HepG2 (cell line): ENCODE results near the gene MAN2A2. TPM values are rescaled to one million over a fixed set of nuclear protein-coding genes. Genes with fewer than 3 reads are reported as not detected.
A peak's percentile ranks its signal among the peaks of the same experiment; 100 is the strongest.

Experiments
- ARID4A ChIP-seq: sonication (generic); formaldehyde crosslinking; IDR thresholded peaks from 2 replicates; pipeline ENCODE4 v1.5.0; 2020; ENCODE audit warnings: mild to moderate bottlenecking, missing genetic modification reagents, borderline replicate concordance
- CBX1 ChIP-seq: IDR thresholded peaks from one replicate; pipeline ENCODE4 v1.6.1; 2016; ENCODE audit warnings: antibody characterized with exemption, low read depth
- DDIT3 ChIP-seq: sonication (generic); formaldehyde crosslinking; IDR thresholded peaks from 2 replicates; pipeline ENCODE4 v1.4.0; 2020; ENCODE audit warnings: mild to moderate bottlenecking, missing genetic modification reagents
- ESRRA ChIP-seq: sonication (generic); formaldehyde crosslinking; IDR thresholded peaks from 2 replicates; pipeline ENCODE4 v1.5.1; 2020; ENCODE audit warnings: mild to moderate bottlenecking, low read depth, missing genetic modification reagents
- FOXM1 ChIP-seq: sonication (generic); formaldehyde crosslinking; IDR thresholded peaks from 2 replicates; pipeline ENCODE4 v1.5.0; 2020; ENCODE audit warnings: missing genetic modification reagents
- KAT2B ChIP-seq: fragments of 150-350 bp; IDR thresholded peaks from 2 replicates; pipeline ENCODE4 v1.6.1; 2014; ENCODE audit warnings: low read depth, low read length, borderline replicate concordance
- KDM5B ChIP-seq: sonication (generic); formaldehyde crosslinking; IDR thresholded peaks from 2 replicates; pipeline ENCODE4 v1.4.0; 2020; ENCODE audit warnings: missing genetic modification reagents, mild to moderate bottlenecking, borderline replicate concordance
- NFE2L1 ChIP-seq: sonication (generic); formaldehyde crosslinking; IDR thresholded peaks from 2 replicates; pipeline ENCODE4 v1.4.0; 2020; ENCODE audit warnings: missing genetic modification reagents, mild to moderate bottlenecking, borderline replicate concordance
- PPARG ChIP-seq: conservative IDR thresholded peaks from 2 replicates; pipeline ENCODE4 v1.6.1; 2016; ENCODE audit warnings: missing biosample characterization, missing genetic modification reagents
- REST ChIP-seq, 2 experiments: IDR thresholded peaks; 2 replicates each; pipeline ENCODE4 v1.6.1; 2011 to 2012; ENCODE audit warnings: low read length in 2 of 2, borderline replicate concordance in 1 of 2, low read depth in 1 of 2, mild to moderate bottlenecking in 1 of 2, moderate library complexity in 1 of 2
- ZNF136 ChIP-seq: sonication (generic); formaldehyde crosslinking; IDR thresholded peaks from 2 replicates; pipeline ENCODE4 v1.8.1; 2022; ENCODE audit warnings: low read depth, mild to moderate bottlenecking, moderate library complexity, missing genetic modification reagents
- ZNF230 ChIP-seq: sonication (generic); formaldehyde crosslinking; IDR thresholded peaks from 2 replicates; pipeline ENCODE4 v1.4.0; 2020; ENCODE audit warnings: mild to moderate bottlenecking, missing genetic modification reagents
- ZNF432 ChIP-seq: sonication (generic); formaldehyde crosslinking; IDR thresholded peaks from 2 replicates; pipeline ENCODE4 v1.5.0; 2020; ENCODE audit warnings: missing genetic modification reagents, mild to moderate bottlenecking, borderline replicate concordance
- ZNF563 ChIP-seq: sonication (generic); formaldehyde crosslinking; IDR thresholded peaks from 2 replicates; pipeline ENCODE4 v1.8.0; 2022; ENCODE audit warnings: mild to moderate bottlenecking, moderate library complexity, missing genetic modification reagents
- ZNF574 ChIP-seq: sonication (generic); formaldehyde crosslinking; IDR thresholded peaks from 2 replicates; pipeline ENCODE4 v1.4.0; 2020; ENCODE audit warnings: missing genetic modification reagents
- ZNF619 ChIP-seq: sonication (generic); formaldehyde crosslinking; IDR thresholded peaks from 2 replicates; pipeline ENCODE4 v1.4.0; 2020; ENCODE audit warnings: mild to moderate bottlenecking, missing genetic modification reagents
- ZNF841 ChIP-seq: sonication (generic); formaldehyde crosslinking; IDR thresholded peaks from 2 replicates; pipeline ENCODE4 v1.8.1; 2023; ENCODE audit warnings: missing genetic modification reagents, borderline replicate concordance
- polyA plus RNA-seq, 8 experiments: library from polyadenylated mRNA; depleted of rRNA in 3 of 8; stranded (reverse) in 7 of 8; unstranded in 1 of 8; fragments of >200 nt; fragmentation: Illumina TruSeq in 4 of 8; extraction: Trizol in 4 of 8; gene quantifications; 2 replicates each; pipeline versions ENCODE4 v1.2.1 to v1.2.3, GENCODE V29; 2011 to 2016; ENCODE audit warnings: low read depth in 4 of 8, missing spikeins in 1 of 8, mixed read lengths in 1 of 8; ENCODE audit not compliant: insufficient read depth in 1 of 8
- total RNA-seq, 5 experiments: library from RNA; depleted of rRNA; stranded (reverse); fragments of >200 nt; fragmentation: Illumina TruSeq; extraction: Trizol; gene quantifications; 2 replicates each; pipeline ENCODE4 v1.2.3, GENCODE V29; 2016; ENCODE audit warnings: low read depth in 1 of 5

MAN2A2 gene
- total and polyA plus RNA-seq, 2 of the 13 experiments (the other 11 are each of a cell fraction or from before 2014, with no cell fraction given): 17.5 to 51.5 TPM

GRCh38 chr15:90954712-90955623, 51.9 kb downstream of the MAN2A2 start, which contains the start of gene RCCD1 (continued):
- peak; percentile 87; the same call in 1 of the 2 replicates for TF ChIP-seq ZNF563
- TF ChIP-seq ZNF574: peak; percentile 74
- no peak for TF ChIP-seq ZNF432 (CRISPR knock-in tag)
- no peak for TF ChIP-seq ZNF230 (CRISPR knock-in tag)
- TF ChIP-seq ZNF841 (CRISPR knock-in tag): no peak
- TF ChIP-seq KDM5B (CRISPR knock-in tag): peak; percentile 73
- no peak for TF ChIP-seq ESRRA (CRISPR knock-in tag)
- 0 out of 4 replicates have a peak, but pooled peaks of 1 of the 2 experiments have one; percentile 20 for TF ChIP-seq REST (IDR thresholded peaks at IDR 0.05; ENCODE audit: borderline replicate concordance in 1 of 2, low read depth in 1 of 2, low read length in 2 of 2)
- TF ChIP-seq PPARG (CRISPR knock-in tag): 0 out of 2 replicates have a peak, but pooled peaks have one; percentile 7
- no peak for TF ChIP-seq DDIT3
- TF ChIP-seq ARID4A (CRISPR knock-in tag): peak; percentile 97
- peak; percentile 87 for TF ChIP-seq ZNF619 (CRISPR knock-in tag)
- TF ChIP-seq ZNF136 (CRISPR knock-in tag): no peak; the same call in 1 of the 2 replicates
- peak; percentile 34 for TF ChIP-seq CBX1
- no peak; the same call in 1 of the 2 replicates for TF ChIP-seq NFE2L1 (CRISPR knock-in tag)
- TF ChIP-seq KAT2B: no peak
- peak; percentile 96 for TF ChIP-seq FOXM1
